ENCODE measurements around the gene CANT1.

The CANT1 gene

DNA sequence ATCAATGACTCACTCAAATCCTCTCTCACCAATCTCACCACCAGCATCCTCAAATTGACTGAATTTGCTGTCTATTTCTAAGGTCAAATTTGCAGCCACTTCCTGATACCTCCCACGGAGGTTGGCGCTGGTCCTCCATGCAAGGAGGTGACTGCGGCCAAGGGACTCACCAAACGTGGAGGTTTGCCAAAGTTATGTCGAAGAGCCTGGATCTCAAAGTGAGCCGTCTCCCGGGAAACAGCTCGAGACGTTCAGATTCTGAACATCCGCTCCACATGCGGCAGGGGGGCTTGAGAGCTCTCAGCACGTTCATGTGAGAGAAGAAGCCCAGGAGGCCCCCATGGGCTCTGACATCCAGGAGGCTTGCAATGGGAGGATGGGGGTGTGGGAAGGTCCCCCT, 52.4 kb downstream of the CANT1 start:
- TF ChIP-seq, protein P1, sequence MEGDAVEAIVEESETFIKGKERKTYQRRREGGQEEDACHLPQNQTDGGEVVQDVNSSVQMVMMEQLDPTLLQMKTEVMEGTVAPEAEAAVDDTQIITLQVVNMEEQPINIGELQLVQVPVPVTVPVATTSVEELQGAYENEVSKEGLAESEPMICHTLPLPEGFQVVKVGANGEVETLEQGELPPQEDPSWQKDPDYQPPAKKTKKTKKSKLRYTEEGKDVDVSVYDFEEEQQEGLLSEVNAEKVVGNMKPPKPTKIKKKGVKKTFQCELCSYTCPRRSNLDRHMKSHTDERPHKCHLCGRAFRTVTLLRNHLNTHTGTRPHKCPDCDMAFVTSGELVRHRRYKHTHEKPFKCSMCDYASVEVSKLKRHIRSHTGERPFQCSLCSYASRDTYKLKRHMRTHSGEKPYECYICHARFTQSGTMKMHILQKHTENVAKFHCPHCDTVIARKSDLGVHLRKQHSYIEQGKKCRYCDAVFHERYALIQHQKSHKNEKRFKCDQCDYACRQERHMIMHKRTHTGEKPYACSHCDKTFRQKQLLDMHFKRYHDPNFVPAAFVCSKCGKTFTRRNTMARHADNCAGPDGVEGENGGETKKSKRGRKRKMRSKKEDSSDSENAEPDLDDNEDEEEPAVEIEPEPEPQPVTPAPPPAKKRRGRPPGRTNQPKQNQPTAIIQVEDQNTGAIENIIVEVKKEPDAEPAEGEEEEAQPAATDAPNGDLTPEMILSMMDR (conservative IDR thresholded peaks at IDR 0.05; ENCODE audit: low read depth, low read length): no peak
- no peak overlapping the region for H3K4me3 ChIP-seq (ENCODE audit: low read length)
- no peak for DNase-seq (ENCODE audit: low read depth)

DNA sequence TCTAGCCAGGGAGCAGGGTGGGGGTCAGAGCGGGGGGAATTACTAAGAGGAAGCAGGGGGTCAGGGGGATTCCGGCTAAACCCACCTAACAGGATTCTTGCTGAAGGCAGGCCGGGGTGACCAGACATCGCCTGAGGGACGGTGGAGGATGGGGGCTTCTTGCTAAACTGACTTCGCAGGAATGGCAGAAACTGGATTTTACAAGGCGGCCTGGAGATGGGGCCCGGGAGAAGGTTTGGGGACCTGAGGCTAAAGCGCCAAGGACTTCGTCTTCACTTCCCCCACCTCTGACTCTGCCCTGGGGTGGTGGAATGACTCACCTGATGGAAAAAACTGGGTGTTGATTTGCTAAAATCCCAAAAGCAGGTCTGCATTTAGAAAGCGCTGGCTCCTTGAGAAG, 53.3 kb downstream of the CANT1 start:
- TF ChIP-seq, protein P1 (conservative IDR thresholded peaks at IDR 0.05; ENCODE audit: low read depth, low read length): no peak

DNA sequence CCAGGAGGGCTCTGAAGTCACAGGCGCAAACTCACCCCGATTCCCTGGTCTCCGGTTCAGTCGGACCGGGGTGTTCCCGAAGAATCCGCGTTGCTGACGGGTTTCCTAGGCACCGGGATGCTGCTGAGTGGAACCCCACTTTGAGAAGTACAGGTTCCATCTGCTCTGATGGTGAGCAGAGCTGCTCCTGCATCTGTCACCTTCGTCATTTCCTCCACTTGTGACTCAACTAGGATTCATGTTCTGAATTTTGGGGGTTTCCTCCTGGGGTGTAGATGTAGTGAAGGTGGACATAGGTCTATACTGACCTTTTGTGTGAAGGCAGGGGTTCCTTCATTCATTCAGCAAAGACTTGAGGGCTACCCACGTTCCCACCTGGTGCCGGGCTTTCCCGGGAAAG, 54.9 kb downstream of the CANT1 start:
- no peak overlapping the region for H3K4me3 ChIP-seq (ENCODE audit: low read length)
- TF ChIP-seq, protein P1 (conservative IDR thresholded peaks at IDR 0.05; ENCODE audit: low read depth, low read length): no peak
- DNase-seq (ENCODE audit: low read depth): no peak

More for the DNA sequence above, 53.3 kb downstream of the CANT1 start:
- DNase-seq (ENCODE audit: low read depth): no peak
- H3K4me3 ChIP-seq (ENCODE audit: low read length): no peak overlapping the region

DNA sequence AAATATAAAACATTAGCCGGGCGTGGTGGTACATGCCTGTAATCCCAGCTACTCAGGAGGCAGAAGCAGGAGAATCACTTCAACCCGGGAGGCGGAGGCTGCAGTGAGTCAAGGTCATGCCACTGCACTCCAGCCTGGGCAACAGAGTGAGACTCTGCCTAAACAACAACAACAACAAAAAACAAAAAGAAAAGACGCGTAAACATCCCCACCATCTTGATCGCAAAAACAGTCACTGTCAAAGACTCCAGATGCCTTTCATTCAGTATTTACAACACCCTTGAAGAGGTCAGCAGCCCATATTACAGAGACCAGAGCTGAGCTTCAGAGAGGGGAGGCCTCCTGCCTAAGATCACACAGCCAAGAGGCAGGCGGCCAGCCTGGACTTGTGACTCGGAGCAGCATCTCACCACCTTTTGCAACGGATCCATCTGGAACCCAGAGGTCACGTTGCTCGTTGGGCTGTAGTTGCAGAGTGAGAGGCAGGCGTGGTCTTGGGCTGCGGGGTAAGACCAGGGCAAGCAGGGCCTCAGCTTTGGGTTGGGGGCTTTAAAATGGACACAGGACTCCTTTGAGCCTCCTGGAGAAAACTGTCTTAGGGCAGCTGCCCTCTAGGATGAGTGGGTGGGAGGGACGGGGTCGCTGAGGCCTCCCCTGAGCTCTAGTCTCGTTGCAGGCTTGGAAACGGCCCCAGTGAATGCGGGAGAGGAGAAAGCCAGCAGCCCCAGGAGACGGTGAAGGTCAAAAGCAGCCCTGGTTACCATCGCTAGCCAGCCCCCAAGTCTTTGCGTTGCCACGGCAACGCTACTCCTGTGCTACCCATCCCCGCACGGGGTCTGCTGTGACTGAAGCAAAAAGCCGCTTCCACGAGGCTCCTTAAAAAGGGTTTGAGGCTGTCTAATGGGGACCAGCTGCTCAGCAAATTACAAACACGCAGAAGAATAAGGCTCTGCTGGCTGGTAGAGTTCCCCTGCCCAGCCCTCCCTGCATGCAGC, 55.9 kb downstream of the CANT1 start:
- TF ChIP-seq, protein P1 (conservative IDR thresholded peaks at IDR 0.05; ENCODE audit: low read depth, low read length): no peak
- no peak for DNase-seq (ENCODE audit: low read depth)
- no peak overlapping the region for H3K4me3 ChIP-seq (ENCODE audit: low read length)

DNA sequence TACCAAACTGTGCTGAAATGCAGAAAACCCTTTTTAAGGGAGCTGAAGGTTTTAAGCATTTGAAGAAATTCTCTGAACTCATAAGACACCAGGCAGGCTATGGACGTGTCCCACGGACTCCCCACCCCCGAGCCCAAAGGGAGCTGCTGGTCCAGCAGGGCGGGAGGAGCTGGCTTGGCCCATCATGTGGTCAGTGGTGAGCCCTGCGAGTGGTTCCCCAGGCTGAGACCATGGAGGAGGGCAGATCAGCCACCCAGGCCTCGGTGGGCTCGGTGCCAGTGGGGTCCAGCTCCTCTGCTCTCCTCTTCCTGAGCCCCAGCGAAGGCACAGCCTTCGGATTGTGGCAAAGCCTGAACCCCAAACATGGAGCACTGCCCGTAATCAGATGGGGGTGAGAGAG, 56.9 kb downstream of the CANT1 start:
- H3K4me3 ChIP-seq (ENCODE audit: low read length): no peak overlapping the region
- TF ChIP-seq, protein P1 (conservative IDR thresholded peaks at IDR 0.05; ENCODE audit: low read depth, low read length): no peak
- DNase-seq (ENCODE audit: low read depth): no peak

DNA sequence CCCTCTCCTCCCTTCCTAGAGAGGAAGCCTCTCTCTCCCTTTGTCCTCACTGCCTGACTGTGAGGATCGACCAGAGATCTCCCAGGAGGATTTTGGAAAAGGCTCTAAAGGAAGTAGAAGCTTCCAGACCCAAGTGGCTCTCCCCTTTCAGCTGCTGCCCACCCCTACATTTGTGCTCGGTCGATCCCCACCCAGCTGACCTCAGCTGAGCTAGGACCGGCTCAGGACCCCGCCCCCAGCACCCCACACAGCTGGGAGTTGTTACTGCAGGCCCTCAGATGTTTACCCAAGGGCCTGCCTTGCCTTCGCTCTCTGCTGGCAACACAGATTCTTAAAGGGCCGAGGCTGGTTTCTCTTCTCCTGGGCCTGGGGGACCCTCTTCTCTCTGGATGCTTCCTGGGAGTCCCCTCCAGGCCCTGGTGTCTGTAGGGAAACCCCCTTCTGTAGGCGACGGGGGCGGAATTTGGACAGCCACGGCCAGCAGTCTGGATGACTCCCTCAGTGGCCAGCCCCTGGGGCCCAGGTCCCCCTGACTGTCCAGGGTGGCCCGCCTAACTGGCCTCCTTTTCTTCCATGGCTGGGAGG, 57.5 kb downstream of the CANT1 start:
- no peak for DNase-seq (ENCODE audit: low read depth)

More for the DNA sequence above, 57.5 kb downstream of the CANT1 start:
- TF ChIP-seq, protein P1 (conservative IDR thresholded peaks at IDR 0.05; ENCODE audit: low read depth, low read length): no peak
- H3K4me3 ChIP-seq (ENCODE audit: low read length): no peak overlapping the region

Data from retinal pigment epithelial cell (primary cell).